H1 (cell line): Measurements from ENCODE around the gene ENTREP1. TPM values are rescaled to one million over a fixed set of nuclear protein-coding genes. Genes with fewer than 3 reads are reported as not detected.

Source experiments
- ASH2L ChIP-seq: fragments of 200-600, 300-600 bp; sonication (generic); IDR thresholded peaks from one replicate; pipeline ENCODE4 v1.7.1; 2017; ENCODE audit warnings: low read length
- BCL11A ChIP-seq, 2 experiments: IDR thresholded peaks; one replicate each; pipeline ENCODE4 v1.6.1; 2011; ENCODE audit warnings: low read depth in 2 of 2, low read length in 2 of 2, mild to moderate bottlenecking in 2 of 2
- BRCA1 ChIP-seq: IDR thresholded peaks from 2 replicates; pipeline ENCODE4 v1.6.1; 2012; ENCODE audit warnings: low read depth, low read length, improper control_type of control experiment
- CBX8 ChIP-seq: fragments of 300-800, 300-1000 bp; sonication (generic); IDR thresholded peaks from 2 replicates; pipeline ENCODE4 v1.7.1; 2016; ENCODE audit warnings: low read depth, low read length, borderline replicate concordance
- CHD1 ChIP-seq: IDR thresholded peaks from 2 replicates; pipeline ENCODE4 v1.6.1; 2012; ENCODE audit warnings: low read depth, low read length, improper control_type of control experiment
- KDM4A ChIP-seq: IDR thresholded peaks from one replicate; pipeline ENCODE4 v1.7.1; 2012; ENCODE audit warnings: low read depth, mild to moderate bottlenecking, moderate library complexity, low read length, inconsistent platforms; ENCODE audit not compliant: severe bottlenecking
- NRF1 ChIP-seq: IDR thresholded peaks from 2 replicates; pipeline ENCODE4 v1.6.1; 2011; ENCODE audit warnings: mild to moderate bottlenecking, low read depth, low read length, improper control_type of control experiment
- RXRA ChIP-seq: IDR thresholded peaks from 2 replicates; pipeline ENCODE4 v1.6.1; 2011; ENCODE audit warnings: low read depth, mild to moderate bottlenecking, low read length, moderate library complexity; ENCODE audit not compliant: insufficient read depth
- SIX5 ChIP-seq: IDR thresholded peaks from 2 replicates; pipeline ENCODE4 v1.6.1; 2011; ENCODE audit warnings: mild to moderate bottlenecking, low read depth, low read length
- polyA plus RNA-seq, 7 experiments: library from polyadenylated mRNA; depleted of rRNA in 3 of 7; stranded (reverse) in 5 of 7; unstranded in 2 of 7; fragments of >200 nt in 5 of 7; fragments of 200-250 nt in 2 of 7; gene quantifications; 1 replicate in 5 of 7; 2 replicates in 1 of 7; 4 replicates in 1 of 7; pipeline versions ENCODE4 v1.2.1 to v1.2.3, GENCODE V29; 2011 to 2013; ENCODE audit warnings: missing spikeins in 2 of 7, mixed read lengths in 2 of 7
- total RNA-seq: library from RNA; stranded (reverse); fragmentation: NEBNext Ultra II Directional; extraction: Animal tissue kit (Norgen Biotek cat#: 25700); gene quantifications from 2 replicates; pipeline ENCODE4 v1.2.1, GENCODE V29; 2021
- TF ChIP-seq, protein P1 (sequence below): fragments of 300-600 bp; sonication (generic); IDR thresholded peaks from 2 replicates; pipeline ENCODE4 v1.7.1; 2012; ENCODE audit warnings: low read length, moderate library complexity, mild to moderate bottlenecking, inconsistent platforms; ENCODE audit not compliant: insufficient replicate concordance

The ENTREP1 gene
- total and polyA plus RNA-seq, 2 of the 8 experiments (the other 6 are each of a cell fraction or from before 2014, with no cell fraction given), result 15.3 to 25.0 TPM

DNA sequence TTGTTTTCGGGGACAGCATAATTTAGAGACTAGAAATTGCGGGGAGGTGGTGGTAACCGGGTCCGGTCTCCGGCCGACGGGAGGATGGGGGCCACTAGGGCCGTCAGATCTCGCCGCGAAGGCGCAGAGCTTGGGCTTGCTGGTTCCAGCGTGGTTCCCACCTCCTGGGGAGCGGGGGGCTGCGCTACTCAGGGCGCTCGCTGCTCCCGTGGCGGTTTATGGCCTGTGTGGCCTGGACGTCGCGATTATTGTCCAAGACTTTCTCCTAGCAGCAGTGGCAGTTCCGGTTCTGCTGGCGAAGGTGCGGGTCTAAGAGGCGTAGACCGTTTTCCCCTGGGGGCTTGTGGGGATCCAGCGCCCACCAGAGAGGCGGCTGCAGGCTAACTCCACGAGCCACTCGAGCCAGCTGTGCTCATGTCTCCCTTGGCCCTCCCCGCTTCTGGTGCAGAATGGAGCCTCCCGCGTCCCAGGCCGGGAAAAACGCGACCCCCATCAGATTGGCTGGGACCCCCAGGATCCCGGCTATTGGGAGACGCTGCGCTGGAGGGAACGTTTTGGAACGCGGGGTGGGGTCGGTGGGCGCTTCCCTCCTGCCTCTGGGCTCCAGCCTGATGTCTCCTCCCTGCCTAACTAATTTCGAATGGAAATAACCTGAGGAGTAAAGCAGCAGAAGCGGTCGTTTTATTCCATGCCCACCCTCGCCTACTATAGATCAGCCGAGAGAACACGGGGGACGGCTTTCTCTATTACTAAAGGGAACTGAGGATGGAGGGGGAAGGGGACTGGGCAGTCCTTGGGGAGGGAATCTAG is 87.1 kb downstream of the ENTREP1 start (continued):
- TF ChIP-seq, protein P1, sequence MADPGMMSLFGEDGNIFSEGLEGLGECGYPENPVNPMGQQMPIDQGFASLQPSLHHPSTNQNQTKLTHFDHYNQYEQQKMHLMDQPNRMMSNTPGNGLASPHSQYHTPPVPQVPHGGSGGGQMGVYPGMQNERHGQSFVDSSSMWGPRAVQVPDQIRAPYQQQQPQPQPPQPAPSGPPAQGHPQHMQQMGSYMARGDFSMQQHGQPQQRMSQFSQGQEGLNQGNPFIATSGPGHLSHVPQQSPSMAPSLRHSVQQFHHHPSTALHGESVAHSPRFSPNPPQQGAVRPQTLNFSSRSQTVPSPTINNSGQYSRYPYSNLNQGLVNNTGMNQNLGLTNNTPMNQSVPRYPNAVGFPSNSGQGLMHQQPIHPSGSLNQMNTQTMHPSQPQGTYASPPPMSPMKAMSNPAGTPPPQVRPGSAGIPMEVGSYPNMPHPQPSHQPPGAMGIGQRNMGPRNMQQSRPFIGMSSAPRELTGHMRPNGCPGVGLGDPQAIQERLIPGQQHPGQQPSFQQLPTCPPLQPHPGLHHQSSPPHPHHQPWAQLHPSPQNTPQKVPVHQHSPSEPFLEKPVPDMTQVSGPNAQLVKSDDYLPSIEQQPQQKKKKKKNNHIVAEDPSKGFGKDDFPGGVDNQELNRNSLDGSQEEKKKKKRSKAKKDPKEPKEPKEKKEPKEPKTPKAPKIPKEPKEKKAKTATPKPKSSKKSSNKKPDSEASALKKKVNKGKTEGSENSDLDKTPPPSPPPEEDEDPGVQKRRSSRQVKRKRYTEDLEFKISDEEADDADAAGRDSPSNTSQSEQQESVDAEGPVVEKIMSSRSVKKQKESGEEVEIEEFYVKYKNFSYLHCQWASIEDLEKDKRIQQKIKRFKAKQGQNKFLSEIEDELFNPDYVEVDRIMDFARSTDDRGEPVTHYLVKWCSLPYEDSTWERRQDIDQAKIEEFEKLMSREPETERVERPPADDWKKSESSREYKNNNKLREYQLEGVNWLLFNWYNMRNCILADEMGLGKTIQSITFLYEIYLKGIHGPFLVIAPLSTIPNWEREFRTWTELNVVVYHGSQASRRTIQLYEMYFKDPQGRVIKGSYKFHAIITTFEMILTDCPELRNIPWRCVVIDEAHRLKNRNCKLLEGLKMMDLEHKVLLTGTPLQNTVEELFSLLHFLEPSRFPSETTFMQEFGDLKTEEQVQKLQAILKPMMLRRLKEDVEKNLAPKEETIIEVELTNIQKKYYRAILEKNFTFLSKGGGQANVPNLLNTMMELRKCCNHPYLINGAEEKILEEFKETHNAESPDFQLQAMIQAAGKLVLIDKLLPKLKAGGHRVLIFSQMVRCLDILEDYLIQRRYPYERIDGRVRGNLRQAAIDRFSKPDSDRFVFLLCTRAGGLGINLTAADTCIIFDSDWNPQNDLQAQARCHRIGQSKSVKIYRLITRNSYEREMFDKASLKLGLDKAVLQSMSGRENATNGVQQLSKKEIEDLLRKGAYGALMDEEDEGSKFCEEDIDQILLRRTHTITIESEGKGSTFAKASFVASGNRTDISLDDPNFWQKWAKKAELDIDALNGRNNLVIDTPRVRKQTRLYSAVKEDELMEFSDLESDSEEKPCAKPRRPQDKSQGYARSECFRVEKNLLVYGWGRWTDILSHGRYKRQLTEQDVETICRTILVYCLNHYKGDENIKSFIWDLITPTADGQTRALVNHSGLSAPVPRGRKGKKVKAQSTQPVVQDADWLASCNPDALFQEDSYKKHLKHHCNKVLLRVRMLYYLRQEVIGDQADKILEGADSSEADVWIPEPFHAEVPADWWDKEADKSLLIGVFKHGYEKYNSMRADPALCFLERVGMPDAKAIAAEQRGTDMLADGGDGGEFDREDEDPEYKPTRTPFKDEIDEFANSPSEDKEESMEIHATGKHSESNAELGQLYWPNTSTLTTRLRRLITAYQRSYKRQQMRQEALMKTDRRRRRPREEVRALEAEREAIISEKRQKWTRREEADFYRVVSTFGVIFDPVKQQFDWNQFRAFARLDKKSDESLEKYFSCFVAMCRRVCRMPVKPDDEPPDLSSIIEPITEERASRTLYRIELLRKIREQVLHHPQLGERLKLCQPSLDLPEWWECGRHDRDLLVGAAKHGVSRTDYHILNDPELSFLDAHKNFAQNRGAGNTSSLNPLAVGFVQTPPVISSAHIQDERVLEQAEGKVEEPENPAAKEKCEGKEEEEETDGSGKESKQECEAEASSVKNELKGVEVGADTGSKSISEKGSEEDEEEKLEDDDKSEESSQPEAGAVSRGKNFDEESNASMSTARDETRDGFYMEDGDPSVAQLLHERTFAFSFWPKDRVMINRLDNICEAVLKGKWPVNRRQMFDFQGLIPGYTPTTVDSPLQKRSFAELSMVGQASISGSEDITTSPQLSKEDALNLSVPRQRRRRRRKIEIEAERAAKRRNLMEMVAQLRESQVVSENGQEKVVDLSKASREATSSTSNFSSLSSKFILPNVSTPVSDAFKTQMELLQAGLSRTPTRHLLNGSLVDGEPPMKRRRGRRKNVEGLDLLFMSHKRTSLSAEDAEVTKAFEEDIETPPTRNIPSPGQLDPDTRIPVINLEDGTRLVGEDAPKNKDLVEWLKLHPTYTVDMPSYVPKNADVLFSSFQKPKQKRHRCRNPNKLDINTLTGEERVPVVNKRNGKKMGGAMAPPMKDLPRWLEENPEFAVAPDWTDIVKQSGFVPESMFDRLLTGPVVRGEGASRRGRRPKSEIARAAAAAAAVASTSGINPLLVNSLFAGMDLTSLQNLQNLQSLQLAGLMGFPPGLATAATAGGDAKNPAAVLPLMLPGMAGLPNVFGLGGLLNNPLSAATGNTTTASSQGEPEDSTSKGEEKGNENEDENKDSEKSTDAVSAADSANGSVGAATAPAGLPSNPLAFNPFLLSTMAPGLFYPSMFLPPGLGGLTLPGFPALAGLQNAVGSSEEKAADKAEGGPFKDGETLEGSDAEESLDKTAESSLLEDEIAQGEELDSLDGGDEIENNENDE, result no peak
- TF ChIP-seq BRCA1 (no peak), SIX5 (no peak), RXRA (no peak), ASH2L (no peak), CBX8 (no peak), KDM4A (no peak), NRF1 (no peak), BCL11A (IDR thresholded peaks at IDR 0.05; ENCODE audit: low read depth in 2 of 2, low read length in 2 of 2) (no peak), CHD1 (no peak)
